HEK293T (cell line): Measurements from ENCODE around the gene FJX1.

Experiments used
- BHLHE40 ChIP-seq: fragments of 450-650 bp; IDR thresholded peaks from 2 replicates; pipeline ENCODE4 v1.6.1; 2016; ENCODE audit warnings: mild to moderate bottlenecking, moderate library complexity, borderline replicate concordance
- ELF4 ChIP-seq: fragments of 450-650 bp; IDR thresholded peaks from 2 replicates; pipeline ENCODE4 v1.6.1; 2017; ENCODE audit warnings: antibody characterized with exemption
- FOXA1 ChIP-seq: fragments of 450-650 bp; IDR thresholded peaks from 2 replicates; pipeline ENCODE4 v1.6.1; 2016; ENCODE audit warnings: mild to moderate bottlenecking
- FOXK2 ChIP-seq: fragments of 450-650 bp; IDR thresholded peaks from 2 replicates; pipeline ENCODE4 v1.6.1; 2016; ENCODE audit warnings: mild to moderate bottlenecking
- HDGF ChIP-seq: fragments of 450-650 bp; IDR thresholded peaks from 2 replicates; pipeline ENCODE4 v1.6.1; 2017; ENCODE audit warnings: antibody characterized with exemption, borderline replicate concordance
- L3MBTL2 ChIP-seq: fragments of 450-650 bp; conservative IDR thresholded peaks from 2 replicates; pipeline ENCODE4 v1.6.1; 2016; ENCODE audit warnings: mild to moderate bottlenecking
- NFRKB ChIP-seq: fragments of 450-650 bp; IDR thresholded peaks from 2 replicates; pipeline ENCODE4 v1.6.1; 2016; ENCODE audit warnings: mild to moderate bottlenecking, moderate library complexity
- SP1 ChIP-seq: fragments of 450-650 bp; IDR thresholded peaks from 2 replicates; pipeline ENCODE4 v1.6.1; 2017
- SUZ12 ChIP-seq: fragments of 450-650 bp; IDR thresholded peaks from 2 replicates; pipeline ENCODE4 v1.6.1; 2016; ENCODE audit warnings: mild to moderate bottlenecking
- TARDBP ChIP-seq: fragments of 450-650 bp; IDR thresholded peaks from 2 replicates; pipeline ENCODE4 v1.6.1; 2016
- ZNF384 ChIP-seq: fragments of 450-650 bp; IDR thresholded peaks from 2 replicates; pipeline ENCODE4 v1.6.1; 2016

GRCh38 chr11:35611741-35612140 lies 6.5 kb upstream of the FJX1 start:
- TF ChIP-seq FOXA1 = no peak
- TF ChIP-seq NFRKB = no peak
- TF ChIP-seq SUZ12 = no peak
- no peak for TF ChIP-seq SP1
- no peak for TF ChIP-seq FOXK2
- TF ChIP-seq BHLHE40 = no peak
- TF ChIP-seq TARDBP = no peak
- TF ChIP-seq L3MBTL2 = no peak
- no peak for TF ChIP-seq ZNF384
- TF ChIP-seq HDGF = no peak
- no peak for TF ChIP-seq ELF4
